Heart left ventricle (tissue), 13 donors: ENCODE measurements around the gene ABR.

Source experiments
- CTCF ChIP-seq, 12 donors: fragments of 200-600 bp; sonication (generic) in 4 of 12; IDR thresholded peaks; one replicate each; pipeline versions ENCODE4 v1.5.0 to v1.8.0; 2018 to 2022; ENCODE audit warnings: antibody characterized with exemption in 12 of 12, mild to moderate bottlenecking in 5 of 12
- POLR2A ChIP-seq, 2 donors: fragments of 450-650 bp; IDR thresholded peaks; one replicate each; pipeline ENCODE4 v1.6.1; 2017; ENCODE audit warnings: antibody characterized with exemption in 2 of 2, mild to moderate bottlenecking in 2 of 2, moderate library complexity in 2 of 2
- donor health status: ischemic (EF 13 %, LVEDD 7.1; RV severe dilation, severe dysfunction).
- donor health status: DM: no; HTN: yes; CAD: no.
- donor health status: DM: no; HTN: no; CAD: no.
- donor health status: ischemic (EF 25% LVEDD 6.9; RV normal size, moderate dysfunction).
- donor health status: ischemic (EF 25% LVEDD 5.7; RV mildly dilated, moderate dysfunction).
- donor health status: ischemic (EF 35%, LVEDD 5.7; RV mildly dilated, moderate dysfunction).
- donor health status: nonischemic (EF 11% LVEDD 7.7; RV severe dilation, severe dysfunction).
- donor health status: DM: yes; HTN: yes; CAD: no.
- donor health status: PGD.
- donor health status: ischemic (EF 29% LVEDD 5.4; RV normal size, mild dysfunction).
- donor health status: nonischemic (EF 23%, LVEDD 6.1; RV moderate dilation, normal function).

DNA sequence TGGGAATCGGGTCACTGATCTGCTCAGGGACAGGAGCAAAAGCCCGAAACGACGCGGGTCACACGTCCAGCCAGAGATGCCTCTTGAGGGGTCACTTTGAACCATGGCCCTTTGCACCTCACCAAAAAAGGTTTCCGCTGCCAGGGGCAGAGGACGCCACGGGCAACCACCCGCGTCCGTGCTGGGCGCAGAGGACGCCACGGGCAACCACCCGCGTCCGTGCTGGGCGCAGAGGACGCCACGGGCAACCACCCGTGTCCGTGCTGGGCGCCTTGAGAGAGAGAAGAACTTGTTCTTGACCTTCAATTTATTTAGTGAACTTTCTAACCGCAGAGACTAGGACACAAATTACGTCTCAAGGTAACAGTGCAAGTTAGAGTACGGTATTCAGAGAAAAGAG is 147.4 kb downstream of the ABR start:
- TF ChIP-seq CTCF (IDR thresholded peaks at IDR 0.05) (no peak), POLR2A (IDR thresholded peaks at IDR 0.05) (no peak)
